ENCODE results near the gene MARCHF3.
"Not testable (repeated sequence)": the region's sequence is repeated elsewhere in the genome, so short reads cannot be mapped to it uniquely, and the experiment has no call there.

The MARCHF3 gene

DNA sequence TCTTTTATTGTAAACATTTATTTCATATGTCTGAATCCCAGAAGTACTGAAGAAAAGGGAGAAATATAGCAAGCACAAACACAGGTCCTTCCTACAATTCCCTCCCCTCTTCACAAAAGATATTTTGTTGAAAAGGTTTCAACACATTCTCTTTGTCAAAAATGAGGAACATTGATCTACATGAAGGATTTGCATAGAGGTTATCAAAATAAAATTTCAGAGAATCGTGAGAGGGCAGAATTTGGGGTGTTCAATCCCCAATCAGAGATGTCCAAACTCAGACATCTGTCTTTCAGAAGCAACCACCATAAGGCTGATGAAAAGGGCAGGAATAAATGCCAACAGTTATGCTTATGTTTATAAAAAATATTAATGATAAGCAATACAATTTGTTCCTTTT lies 69.2 kb downstream of the MARCHF3 start:
- in situ Hi-C loops (cut with MboI; ENCODE audit: low sequenced_read_pairs): no loop called here

DNA sequence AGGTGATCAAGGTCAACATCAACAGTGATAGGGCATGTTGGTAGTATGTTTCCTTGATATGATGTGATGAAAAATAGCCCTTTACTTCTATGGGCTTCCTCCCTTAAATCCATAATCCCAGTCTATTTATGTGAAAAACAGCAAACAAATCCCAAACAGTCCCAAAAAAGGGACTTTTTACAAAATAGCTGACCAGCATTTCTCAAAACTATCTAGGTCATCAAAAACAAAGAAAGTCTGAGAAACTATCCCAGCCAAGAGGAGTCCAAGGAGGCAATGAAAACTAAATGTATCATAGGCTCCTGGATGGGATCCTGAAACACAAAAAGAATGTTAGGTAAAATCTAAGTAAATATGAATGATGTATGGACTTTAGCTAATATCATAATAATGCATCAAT lies 71.2 kb downstream of the MARCHF3 start:
- in situ Hi-C loops (cut with MboI; ENCODE audit: low sequenced_read_pairs): no loop called here

DNA sequence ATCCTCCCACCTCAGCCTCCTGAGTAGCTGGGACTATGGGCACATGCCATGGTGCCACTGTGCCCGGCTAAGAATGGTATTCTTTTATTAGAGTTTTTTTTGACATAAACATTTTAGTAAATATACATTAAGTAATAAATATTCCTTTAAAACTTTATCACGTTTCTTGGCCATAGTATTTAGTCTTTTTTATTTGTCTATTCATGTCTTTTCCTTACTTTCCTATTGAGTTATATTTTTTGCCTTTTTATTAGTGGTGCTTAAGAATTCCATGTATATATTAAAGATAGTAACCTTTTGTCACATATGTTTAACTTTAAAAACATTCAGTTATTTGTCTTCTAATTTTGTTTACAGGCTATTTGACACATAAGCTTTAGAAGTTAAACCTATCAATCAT lies 73.4 kb downstream of the MARCHF3 start:
- in situ Hi-C loops (cut with MboI; ENCODE audit: low sequenced_read_pairs): no loop called here

DNA sequence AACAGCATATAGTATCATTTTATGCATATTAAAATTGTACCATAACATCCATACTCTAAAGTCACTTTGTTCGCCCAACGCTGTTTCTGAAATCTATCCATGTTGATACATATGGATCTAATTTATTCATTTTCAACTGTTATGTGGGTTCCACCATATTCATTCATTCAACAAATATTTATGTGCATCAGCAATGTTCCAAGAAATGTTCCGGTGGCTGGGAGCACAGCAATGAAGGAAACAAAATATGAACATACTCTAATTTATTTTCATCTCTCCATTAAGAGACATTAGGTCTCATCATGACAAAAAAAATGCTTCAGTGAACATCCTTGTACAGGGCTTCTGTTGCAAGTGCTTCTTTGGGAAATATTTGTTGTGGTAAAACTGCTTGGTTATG lies 75.4 kb downstream of the MARCHF3 start:
- in situ Hi-C loops (cut with MboI; ENCODE audit: low sequenced_read_pairs): no loop called here

DNA sequence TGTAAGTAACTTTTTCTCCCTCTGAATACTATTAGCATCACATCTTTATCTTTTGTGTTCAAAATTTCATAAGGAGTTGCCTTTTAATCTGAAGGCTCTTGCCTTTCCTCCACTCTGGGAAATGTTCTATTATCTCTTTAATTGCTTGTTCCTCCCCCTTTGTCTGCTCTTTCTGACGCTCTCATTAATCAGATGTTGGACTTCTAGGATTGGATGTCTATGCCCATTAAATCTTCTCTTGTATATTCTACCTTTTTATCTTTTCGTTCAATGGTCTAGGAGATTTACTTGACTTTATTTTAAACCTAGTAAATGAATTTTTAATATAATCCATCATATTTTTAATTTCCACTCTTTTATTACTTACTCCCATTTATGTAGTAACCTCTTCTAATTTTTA lies 76.7 kb downstream of the MARCHF3 start:
- in situ Hi-C loops (cut with MboI; ENCODE audit: low sequenced_read_pairs): no loop called here

DNA sequence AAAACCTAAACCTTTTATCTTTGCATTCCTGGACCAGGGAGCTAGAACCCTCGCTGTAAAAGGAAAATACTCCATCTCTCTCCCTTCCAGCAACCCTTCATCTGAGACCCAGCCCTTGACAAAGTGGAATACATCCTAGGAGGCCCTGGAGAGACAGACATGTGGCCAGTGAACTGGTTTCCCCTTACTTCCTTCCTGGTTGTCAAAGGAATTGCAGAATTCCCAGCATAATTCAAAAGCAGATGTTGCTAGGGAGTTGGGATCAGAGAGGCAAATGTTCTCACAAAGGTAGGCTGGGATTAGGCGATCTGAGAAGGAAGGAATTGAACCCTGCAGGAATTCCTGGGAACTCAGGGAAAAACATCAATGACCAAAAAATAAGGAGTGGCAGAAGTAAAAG lies 80.9 kb downstream of the MARCHF3 start:
- in situ Hi-C loops (cut with MboI; ENCODE audit: low sequenced_read_pairs): no loop called here

DNA sequence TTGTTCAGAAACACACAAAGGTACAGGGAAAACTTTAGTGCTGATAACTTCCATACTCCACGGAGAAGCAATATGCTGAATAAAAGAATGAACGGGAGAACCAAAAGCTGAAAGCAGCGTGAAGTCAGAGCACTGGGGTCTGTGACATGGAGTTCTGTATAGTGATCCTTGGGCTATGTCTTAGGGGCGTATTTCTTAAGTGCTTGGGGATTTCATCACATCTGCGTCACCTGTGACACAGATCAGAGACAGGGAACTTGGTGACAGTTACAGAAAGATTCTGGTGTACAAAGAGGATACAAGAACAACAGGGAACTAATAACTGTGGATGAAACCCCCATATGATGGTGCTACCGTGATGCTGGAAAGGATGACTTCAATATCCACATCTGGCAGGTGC lies 81.9 kb downstream of the MARCHF3 start:
- in situ Hi-C loops (cut with MboI; ENCODE audit: low sequenced_read_pairs): no loop called here

DNA sequence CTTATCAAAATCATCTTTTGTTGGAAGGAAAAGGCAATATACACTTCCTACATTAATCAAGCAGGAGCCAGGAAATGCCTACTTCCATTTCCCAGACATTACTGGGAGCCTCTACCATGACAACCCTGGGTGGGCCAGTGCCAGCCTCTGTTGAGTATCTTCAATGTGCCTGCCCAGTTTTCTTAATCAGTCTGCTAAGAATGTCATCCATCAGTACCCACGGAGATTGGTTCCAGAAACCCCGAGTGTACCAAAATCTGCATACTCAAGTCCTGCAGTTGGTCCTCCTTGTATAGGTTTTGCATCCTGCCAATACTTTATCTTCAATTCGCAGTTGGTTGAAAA lies 82.4 kb downstream of the MARCHF3 start:
- in situ Hi-C loops (cut with MboI; ENCODE audit: low sequenced_read_pairs): no loop called here

DNA sequence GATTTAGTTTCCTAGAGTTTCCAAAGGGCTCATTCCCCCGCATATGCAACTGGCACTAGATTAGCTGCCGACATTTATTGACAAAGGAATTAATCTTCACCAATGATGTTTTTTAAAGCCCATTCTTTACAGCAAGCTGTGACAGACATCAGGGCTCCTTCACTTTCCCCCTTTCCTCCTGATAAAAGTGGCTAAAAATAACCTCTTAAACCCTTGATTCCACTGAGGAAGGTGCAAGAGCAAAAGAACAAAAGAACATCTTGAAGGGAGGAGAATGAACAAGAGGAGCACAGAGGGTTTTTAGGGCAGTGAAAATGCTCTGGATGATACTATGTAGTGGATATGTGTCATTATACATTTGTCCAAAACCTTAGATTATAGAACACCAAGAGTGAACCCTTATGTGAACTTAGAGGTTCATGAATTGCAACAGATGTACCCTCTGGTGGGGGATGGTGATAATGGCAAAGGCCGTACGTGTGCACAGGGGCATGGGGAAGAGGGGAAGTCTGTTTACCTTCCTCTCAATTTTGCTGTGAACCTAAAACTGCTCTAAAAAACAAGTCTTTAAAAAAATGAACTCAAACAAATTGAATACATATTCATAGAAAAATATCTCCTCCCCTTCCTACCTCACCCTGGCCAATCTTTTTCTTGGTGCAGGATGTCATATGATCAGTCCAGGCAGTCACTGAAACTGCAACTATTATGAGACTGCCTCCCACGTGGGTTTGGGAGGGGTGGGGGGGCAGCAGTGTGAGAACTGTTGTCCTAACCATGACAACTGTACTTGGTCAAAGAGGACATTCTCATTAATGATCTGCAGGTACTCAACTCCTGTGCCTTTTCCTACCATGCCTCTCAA lies 83.0 kb downstream of the MARCHF3 start:
- in situ Hi-C loops (cut with MboI; ENCODE audit: low sequenced_read_pairs): no loop called here

DNA sequence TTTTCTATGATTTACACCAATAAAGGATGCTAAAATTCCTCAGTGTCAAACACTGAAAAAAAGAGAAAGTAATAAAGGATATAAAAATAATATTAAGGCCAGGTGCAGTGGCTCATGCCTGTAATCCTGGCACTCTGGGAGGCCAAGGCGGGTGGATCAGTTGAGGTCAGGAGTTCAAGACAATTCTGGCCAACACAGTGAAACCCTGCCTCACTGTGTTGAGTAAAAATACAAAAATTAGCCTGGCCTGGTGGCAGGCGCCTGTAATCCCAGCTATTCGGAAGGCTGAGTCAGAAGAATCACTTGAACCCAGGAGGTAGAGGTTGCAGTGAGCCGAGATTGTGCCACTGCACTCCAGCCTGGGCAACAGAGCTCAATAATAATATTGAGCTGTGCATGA lies 87.5 kb downstream of the MARCHF3 start:
- in situ Hi-C loops (cut with MboI; ENCODE audit: low sequenced_read_pairs): not testable (repeated sequence)

DNA sequence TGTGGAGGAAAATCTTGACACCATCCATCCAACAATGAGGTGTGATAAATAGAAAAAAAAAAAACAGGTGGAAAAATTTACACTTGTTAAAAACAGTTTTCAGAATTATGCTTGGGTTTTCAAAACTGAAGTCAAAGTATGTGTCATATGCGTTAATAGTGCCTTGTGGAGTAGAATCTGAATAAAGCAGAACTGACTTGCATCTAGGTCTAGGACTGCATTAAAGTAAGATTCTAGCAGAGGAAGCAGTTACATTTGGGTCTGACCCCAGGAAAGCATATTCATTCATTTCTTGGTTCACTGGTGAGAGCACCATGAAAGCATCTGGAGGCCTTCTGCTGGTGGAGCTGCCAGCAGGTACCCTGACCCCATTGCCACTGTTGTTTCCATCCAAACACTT lies 89.0 kb downstream of the MARCHF3 start:
- in situ Hi-C loops (cut with MboI; ENCODE audit: low sequenced_read_pairs): no loop called here

DNA sequence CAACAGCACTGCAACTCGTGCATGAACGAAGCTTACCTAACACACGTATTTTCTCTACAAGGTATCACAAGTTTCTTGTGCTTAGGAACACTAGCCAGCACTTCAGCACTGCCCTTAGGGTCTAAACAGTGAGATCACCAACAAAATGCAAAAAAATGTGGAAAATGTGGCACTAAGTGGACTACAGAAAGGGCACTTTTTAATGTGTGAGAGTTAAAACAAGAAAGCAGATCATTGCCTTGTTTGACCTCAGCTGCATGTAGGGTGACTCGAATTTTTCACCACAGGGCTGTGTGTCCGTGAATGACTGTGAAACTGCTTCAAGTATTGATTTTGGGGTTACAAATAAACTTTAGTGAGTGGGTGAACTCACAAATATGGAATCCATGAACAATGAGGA lies 90.5 kb downstream of the MARCHF3 start:
- in situ Hi-C loops (cut with MboI; ENCODE audit: low sequenced_read_pairs): no loop called here

DNA sequence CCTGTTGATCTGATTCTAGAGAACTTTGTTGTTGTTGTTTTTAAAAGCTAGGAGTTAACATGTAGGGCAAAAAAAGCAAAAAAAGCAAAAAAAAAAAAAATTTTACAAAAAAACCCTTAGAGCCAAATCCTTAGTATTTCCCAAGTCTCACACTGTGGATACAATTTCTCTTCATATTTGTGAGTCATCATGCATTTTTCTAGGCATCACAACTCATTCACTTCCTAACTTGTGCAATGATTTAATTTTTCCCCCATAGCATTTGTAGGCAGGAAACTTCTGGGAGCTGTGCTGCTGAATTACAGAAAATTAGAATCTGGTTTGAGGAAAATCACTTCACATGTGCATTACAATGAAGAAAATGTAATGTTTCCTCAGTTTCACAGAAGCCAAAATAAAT lies 91.9 kb downstream of the MARCHF3 start:
- in situ Hi-C loops (cut with MboI; ENCODE audit: low sequenced_read_pairs): no loop called here

DNA sequence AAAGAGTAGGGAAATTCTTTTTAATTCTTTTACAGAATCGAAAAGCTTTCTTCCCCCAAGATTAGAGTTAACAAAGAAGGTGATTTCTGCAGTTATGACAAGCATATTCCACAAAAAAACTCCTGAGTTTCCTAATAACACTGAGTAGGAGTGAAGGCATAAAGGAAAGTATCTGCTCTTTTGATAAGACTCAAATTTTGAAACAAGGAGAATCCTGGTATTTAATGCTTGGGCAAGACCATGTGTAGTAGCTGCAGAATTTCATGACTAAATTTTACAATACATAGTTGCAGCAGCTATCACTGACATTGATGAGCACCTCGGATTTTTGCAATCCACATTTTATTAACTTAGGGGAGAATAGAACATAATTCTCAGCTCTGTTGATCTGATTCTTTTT lies 92.6 kb downstream of the MARCHF3 start:
- in situ Hi-C loops (cut with MboI; ENCODE audit: low sequenced_read_pairs): no loop called here

DNA sequence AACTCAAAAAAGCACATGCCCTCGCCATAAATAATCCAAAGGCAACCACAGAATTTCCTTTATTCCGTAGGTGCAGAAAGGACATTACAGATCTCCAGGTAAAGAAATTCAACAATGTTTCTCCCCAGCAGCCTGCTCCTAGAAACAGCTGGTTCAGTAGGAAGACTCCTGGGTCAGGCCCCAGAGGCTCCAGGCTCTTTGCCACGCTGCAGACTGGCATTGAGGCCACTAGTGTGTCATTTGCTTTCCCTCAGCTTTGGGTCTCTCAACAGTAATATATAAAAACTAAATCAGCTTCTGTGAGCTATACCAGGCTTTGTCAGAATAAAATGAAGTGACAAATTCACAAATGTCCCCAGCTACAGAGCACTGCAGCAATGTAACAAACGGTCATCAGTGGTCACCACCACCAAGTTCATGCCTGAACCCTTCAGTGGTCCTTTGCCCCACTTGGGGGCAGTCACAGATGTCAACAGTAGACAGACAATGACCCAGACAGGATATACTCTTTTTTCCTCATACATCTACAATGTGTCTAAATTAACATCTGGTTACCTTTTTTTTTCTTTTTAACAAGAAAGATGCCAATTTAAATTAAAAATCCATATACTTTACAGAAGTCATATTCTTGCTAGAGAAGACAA lies 93.5 kb downstream of the MARCHF3 start:
- in situ Hi-C loops (cut with MboI; ENCODE audit: low sequenced_read_pairs): no loop called here

DNA sequence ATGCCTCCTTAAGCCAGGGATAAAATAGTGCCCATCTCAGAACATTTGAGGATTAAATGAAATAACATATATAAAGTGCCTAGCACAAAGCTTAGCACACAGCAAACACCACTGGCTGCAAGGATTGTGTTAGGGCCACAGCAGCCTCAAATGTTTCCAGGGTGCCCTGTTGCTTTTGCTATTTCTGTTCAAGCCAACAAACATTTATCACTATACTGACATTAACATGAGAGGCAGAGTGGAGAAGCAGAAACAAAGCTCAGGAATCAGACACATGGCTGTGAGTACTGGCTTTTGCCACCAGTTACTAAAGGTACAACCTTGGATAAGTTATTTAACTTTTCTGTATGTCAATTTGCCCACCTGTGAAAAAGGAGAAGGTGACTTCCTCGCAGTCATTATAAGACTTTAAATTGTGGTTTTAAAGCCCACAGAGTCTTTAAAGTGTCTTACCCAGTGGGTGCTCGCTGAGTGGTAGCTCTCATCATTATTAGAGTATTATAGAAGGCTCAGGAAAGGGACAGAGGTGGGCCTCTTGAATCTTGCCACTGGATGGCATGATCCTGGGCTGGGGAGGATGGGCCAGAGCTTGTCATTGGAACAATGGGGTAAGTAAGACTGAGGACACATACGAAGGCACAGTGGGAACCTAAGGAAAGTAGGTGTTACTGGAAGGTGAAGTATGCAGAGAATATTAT lies 98.2 kb downstream of the MARCHF3 start:
- in situ Hi-C loops (cut with MboI; ENCODE audit: low sequenced_read_pairs): no loop called here

DNA sequence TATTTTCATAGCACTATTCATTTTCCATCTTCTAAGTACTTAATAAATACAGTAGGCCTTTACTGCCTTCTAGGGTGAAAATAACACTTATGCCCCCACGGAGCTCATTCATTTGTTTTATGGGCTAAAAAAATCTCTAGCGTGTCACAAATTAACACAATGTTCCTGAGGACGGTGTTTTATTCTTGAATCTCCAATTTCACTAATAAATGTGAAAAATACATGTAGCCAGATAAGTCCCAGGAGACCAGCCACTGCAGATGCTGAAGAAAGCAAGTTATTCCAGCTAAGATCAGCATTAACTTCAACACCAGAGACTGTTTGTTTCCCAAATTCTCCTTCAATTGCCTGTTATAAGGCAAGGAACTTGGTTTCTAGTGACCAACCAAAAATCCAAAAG lies 102.3 kb downstream of the MARCHF3 start:
- in situ Hi-C loops (cut with MboI; ENCODE audit: low sequenced_read_pairs): no loop called here

DNA sequence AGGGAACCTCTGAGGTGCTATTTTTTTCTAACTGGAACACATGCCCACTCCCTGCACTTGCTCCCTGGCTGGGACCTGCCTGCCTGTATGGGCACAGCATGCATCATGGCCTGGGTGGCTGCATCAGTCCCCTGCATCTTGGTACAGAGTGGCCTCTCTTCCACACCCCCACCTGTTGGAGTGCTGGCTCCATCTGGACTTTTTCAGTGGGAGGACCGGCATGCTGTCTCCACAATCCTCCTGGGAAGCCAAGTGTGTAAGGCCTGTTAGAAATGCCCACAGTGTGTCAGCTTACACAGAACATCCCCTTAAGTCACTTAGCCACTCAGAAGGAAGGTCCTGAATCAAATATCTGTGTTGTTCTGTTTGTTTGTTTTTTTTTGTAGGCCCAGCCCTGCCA lies 102.9 kb downstream of the MARCHF3 start:
- in situ Hi-C loops (cut with MboI; ENCODE audit: low sequenced_read_pairs): no loop called here

DNA sequence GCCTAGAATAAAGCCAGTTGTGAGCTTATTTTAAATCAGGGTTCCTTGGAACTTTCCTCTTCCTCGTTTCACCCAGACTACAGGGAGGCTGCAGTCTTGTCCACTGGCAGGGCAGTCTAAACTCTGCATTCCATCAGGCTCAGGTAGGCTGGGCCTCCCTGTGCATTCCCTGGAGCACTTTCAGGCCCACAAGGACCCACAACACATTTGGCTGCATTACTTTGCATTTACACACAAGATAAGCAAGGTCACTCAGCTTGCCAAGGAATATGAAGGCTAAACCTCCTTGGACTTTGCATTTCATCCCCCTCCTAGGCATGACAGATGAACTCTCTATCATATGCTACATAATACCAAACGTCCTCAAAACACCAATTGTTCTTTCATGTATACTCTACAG lies 104.2 kb downstream of the MARCHF3 start:
- in situ Hi-C loops (cut with MboI; ENCODE audit: low sequenced_read_pairs): no loop called here

DNA sequence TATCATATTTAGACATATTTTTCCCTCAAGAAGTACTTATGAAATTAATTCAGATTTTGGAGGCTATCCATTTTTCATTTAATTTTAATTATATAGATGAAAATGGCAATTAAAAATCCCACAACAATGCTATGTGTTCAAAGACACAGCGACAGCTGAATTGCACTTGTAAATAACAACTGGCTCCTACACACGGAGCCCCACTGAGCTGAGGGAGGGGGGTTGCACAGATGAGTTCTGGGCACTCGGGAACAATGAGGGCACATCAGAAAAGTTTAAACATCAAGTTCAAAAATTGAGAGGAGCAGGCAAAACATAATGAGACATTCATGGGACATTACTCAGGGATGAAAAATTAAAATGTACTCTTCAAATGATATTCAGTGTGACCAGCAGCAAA lies 104.9 kb downstream of the MARCHF3 start:
- in situ Hi-C loops (cut with MboI; ENCODE audit: low sequenced_read_pairs): no loop called here

DNA sequence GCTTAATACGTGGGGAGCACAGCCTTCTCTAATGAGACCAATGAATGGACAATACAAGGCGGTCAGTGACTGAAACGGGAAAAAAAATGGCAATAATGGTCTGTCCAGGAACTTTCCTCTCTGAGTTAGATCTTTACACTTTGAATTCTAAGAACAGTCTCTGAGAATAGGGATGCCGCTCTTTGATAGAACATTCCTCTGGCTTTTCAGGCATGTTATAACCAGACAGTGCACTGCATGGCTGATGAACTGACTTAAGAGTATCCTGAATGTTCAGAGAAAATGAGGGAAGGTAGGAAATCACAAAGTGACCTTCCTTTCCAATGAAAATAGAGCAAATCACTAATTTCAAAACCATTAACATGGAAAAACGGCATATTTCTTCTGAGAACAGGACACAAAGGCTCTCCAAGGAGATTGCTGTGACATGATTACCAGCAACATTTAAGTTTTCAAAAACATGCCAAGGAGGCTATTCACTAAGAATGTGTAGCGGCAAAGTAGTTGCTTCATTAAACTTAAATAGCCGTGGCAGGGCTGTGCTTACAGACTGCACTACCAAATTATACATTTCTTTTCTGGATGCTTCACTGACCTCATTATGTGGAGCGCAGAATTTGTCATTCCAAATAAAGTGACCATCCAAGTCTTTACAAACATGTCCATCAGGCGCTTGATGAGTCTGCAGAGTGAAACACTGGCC lies 105.9 kb downstream of the MARCHF3 start:
- in situ Hi-C loops (cut with MboI; ENCODE audit: low sequenced_read_pairs): no loop called here
